HG02885 (cell line): Measurements from ENCODE around the gene TTC28.

Source experiments
- ATAC-seq: cut with Tn5 transposase; IDR thresholded peaks from one replicate; pipeline ENCODE4 v1.9.1; 2021; ENCODE audit warnings: mild to moderate bottlenecking; ENCODE audit not compliant: unreplicated experiment, poor library complexity

The TTC28 gene

GRCh38 chr22:28023036-28023435, 656.6 kb downstream of the TTC28 start:
- no peak for ATAC-seq

GRCh38 chr22:28021998-28022660, 657.5 kb downstream of the TTC28 start:
- no peak for ATAC-seq

- ATAC-seq = no peak
Measured at GRCh38 chr22:28021116-28021997, 658.3 kb downstream of the TTC28 start.

GRCh38 chr22:28019881-28020861, 659.5 kb downstream of the TTC28 start:
- ATAC-seq = no peak

GRCh38 chr22:28019360-28019759, 660.3 kb downstream of the TTC28 start:
- ATAC-seq = no peak

- ATAC-seq = no peak
Measured at GRCh38 chr22:28018461-28018927, 661.1 kb downstream of the TTC28 start.

- ATAC-seq = no peak
Measured at GRCh38 chr22:28017859-28018258, 661.8 kb downstream of the TTC28 start.

GRCh38 chr22:28017558-28017820, 662.2 kb downstream of the TTC28 start:
- no peak for ATAC-seq

GRCh38 chr22:28016781-28017557, 662.7 kb downstream of the TTC28 start:
- ATAC-seq = no peak

GRCh38 chr22:28015676-28016601, 663.7 kb downstream of the TTC28 start:
- no peak for ATAC-seq

GRCh38 chr22:28015046-28015425, 664.6 kb downstream of the TTC28 start:
- no peak for ATAC-seq

GRCh38 chr22:28014211-28015045, 665.2 kb downstream of the TTC28 start:
- no peak for ATAC-seq

GRCh38 chr22:28013611-28014010, 666.0 kb downstream of the TTC28 start:
- no peak for ATAC-seq

GRCh38 chr22:28012832-28013460, 666.7 kb downstream of the TTC28 start:
- ATAC-seq = no peak

GRCh38 chr22:28009272-28009827, 670.3 kb downstream of the TTC28 start:
- no peak for ATAC-seq

GRCh38 chr22:28008649-28009048, 671.0 kb downstream of the TTC28 start:
- ATAC-seq = no peak

GRCh38 chr22:28008056-28008455, 671.6 kb downstream of the TTC28 start:
- ATAC-seq = no peak
